B cell (primary cell): ENCODE results near the gene HOXB1. TPM values are rescaled to one million over a fixed set of nuclear protein-coding genes. Genes with fewer than 3 reads are reported as not detected.

Experiments
- ATAC-seq: fragments of 200-7000 bp; cut with Tn5 transposase; one replicate; pipeline ENCODE4 v1.10.0; 2021; ENCODE audit warnings: low read depth, mild to moderate bottlenecking, moderate number of reproducible peaks, moderate library complexity
- CTCF ChIA-PET: fragments of 350-600 bp; sonication (Branson Sonifier 250); formaldehyde crosslinking; loops from one replicate; lab custom pipeline; 2021; ENCODE audit warnings: antibody characterized with exemption, inconsistent platforms; lab: Charles Lee
- POLR2A ChIA-PET: fragments of 350-600 bp; sonication (Branson Sonifier 250); formaldehyde crosslinking; loops from one replicate; lab custom pipeline; 2021; ENCODE audit warnings: antibody characterized with exemption; lab: Charles Lee
- DNase-seq: peaks from one replicate; pipeline ENCODE4 v3.0.0; 2013
- H2AFZ ChIP-seq: 2 replicates; pipeline ENCODE4 v1.6.1; 2012; ENCODE audit warnings: mild to moderate bottlenecking, low read depth, low read length; ENCODE audit not compliant: insufficient read depth, poor library complexity, severe bottlenecking
- H3K27ac ChIP-seq, 2 donors: 1 replicate in 1 of 2; 2 replicates in 1 of 2; pipeline ENCODE4 v1.5.1; 2012 to 2013; ENCODE audit warnings: low read length in 2 of 2, mild to moderate bottlenecking in 2 of 2, moderate library complexity in 1 of 2
- H3K27me3 ChIP-seq, 4 experiments: fragments of 200-600 bp in 1 of 4; sonication (generic) in 1 of 4; replicated peaks in 1 of 4; 1 replicate in 2 of 4; 2 replicates in 2 of 4; pipeline versions ENCODE4 v1.6.1 to v1.7.0; 2013 to 2016; ENCODE audit warnings: low read length in 3 of 4, mild to moderate bottlenecking in 2 of 4, mixed read lengths in 1 of 4, moderate library complexity in 1 of 4; ENCODE audit not compliant: insufficient read depth in 4 of 4, control insufficient read depth in 3 of 4; ENCODE audit errors: control extremely low read depth in 1 of 4
- H3K36me3 ChIP-seq, 2 experiments: replicated peaks in 1 of 2; 1 replicate in 1 of 2; 2 replicates in 1 of 2; pipeline versions ENCODE4 v1.6.1 to v1.7.1; 2013; ENCODE audit warnings: low read length in 1 of 2; ENCODE audit not compliant: insufficient read depth in 2 of 2, control insufficient read depth in 1 of 2; ENCODE audit errors: control extremely low read depth in 1 of 2, extremely low read depth in 1 of 2
- H3K4me1 ChIP-seq, 2 donors: fragments of 200-600 bp in 1 of 2; sonication (generic) in 1 of 2; 1 replicate in 1 of 2; 2 replicates in 1 of 2; pipeline versions ENCODE4 v1.5.1 to v1.6.1; 2013 to 2017; ENCODE audit warnings: low read length in 2 of 2; ENCODE audit not compliant: control insufficient read depth in 2 of 2, insufficient read depth in 2 of 2
- H3K4me2 ChIP-seq: replicated peaks from 2 replicates; pipeline ENCODE3; 2012; ENCODE audit warnings: mild to moderate bottlenecking, low read depth, low read length; ENCODE audit not compliant: poor library complexity, severe bottlenecking
- H3K4me3 ChIP-seq, 5 experiments: fragments of 200-600 bp in 1 of 5; sonication (generic) in 1 of 5; 1 replicate in 3 of 5; 2 replicates in 2 of 5; pipeline versions ENCODE4 v1.5.1 to v1.7.0; 2011 to 2016; ENCODE audit warnings: low read length in 4 of 5, mild to moderate bottlenecking in 4 of 5, low read depth in 2 of 5, control low read depth in 1 of 5, moderate library complexity in 1 of 5; ENCODE audit not compliant: insufficient read depth in 1 of 5; ENCODE audit errors: control extremely low read depth in 1 of 5, extremely low read depth in 1 of 5
- H3K79me2 ChIP-seq: fragments of 200-600 bp; sonication (generic); one replicate; pipeline ENCODE4 v1.6.0; 2016; ENCODE audit warnings: low read length; ENCODE audit not compliant: control insufficient read depth, insufficient read depth
- H3K9ac ChIP-seq: fragments of 200-600 bp; sonication (generic); 2 replicates; pipeline ENCODE4 v1.6.1; 2017; ENCODE audit warnings: mild to moderate bottlenecking, low read length, moderate library complexity
- H3K9me3 ChIP-seq, 3 donors: one replicate each; pipeline versions ENCODE4 v1.6.1 to v1.7.1; 2013; ENCODE audit warnings: low read length in 2 of 3; ENCODE audit not compliant: control insufficient read depth in 2 of 3, insufficient read depth in 1 of 3; ENCODE audit errors: control extremely low read depth in 1 of 3
- H4K20me1 ChIP-seq: 2 replicates; pipeline ENCODE4 v1.6.0; 2012; ENCODE audit warnings: mild to moderate bottlenecking, low read length; ENCODE audit not compliant: insufficient read depth, control insufficient read depth, poor library complexity, severe bottlenecking
- H3K27ac Mint-ChIP-seq: one replicate; pipeline ENCODE4 v1.8.0; 2021; ENCODE audit warnings: mixed read lengths
- H3K27me3 Mint-ChIP-seq: one replicate; pipeline ENCODE4 v1.8.0; 2021; ENCODE audit warnings: mixed read lengths
- H3K4me1 Mint-ChIP-seq: one replicate; pipeline ENCODE4 v1.8.0; 2021; ENCODE audit warnings: mixed read lengths
- H3K4me3 Mint-ChIP-seq: one replicate; pipeline ENCODE4 v1.8.0; 2021; ENCODE audit warnings: mixed read lengths
- H3K9me3 Mint-ChIP-seq: one replicate; pipeline ENCODE4 v1.8.0; 2022; ENCODE audit warnings: mixed read lengths; ENCODE audit not compliant: insufficient read depth
- EZH2 ChIP-seq: IDR thresholded peaks from 2 replicates; pipeline ENCODE4 v1.6.1; 2012; ENCODE audit warnings: borderline replicate concordance, low read depth, mild to moderate bottlenecking, moderate library complexity, low read length; ENCODE audit not compliant: insufficient read depth, poor library complexity, severe bottlenecking
- WGBS: methylation state at CpG from one replicate; pipeline ENCODE4 v1.1.5; 2013; ENCODE audit warnings: missing lambda C conversion rate; ENCODE audit not compliant: insufficient coverage; 5-methylcytosine and 5-hydroxymethylcytosine counted together
- intact Hi-C: fragments of 100-400 bp; cut with micrococcal nuclease; formaldehyde crosslinking; loops from one replicate; pipeline ENCODE4 v1.10.0; 2022
- polyA plus RNA-seq: library from polyadenylated mRNA; depleted of rRNA; stranded (reverse); fragments of >200 nt; gene quantifications from 2 replicates; pipeline ENCODE4 v1.2.3, GENCODE V29; 2012
- total RNA-seq, 2 donors: library from RNA; stranded (reverse); fragments of 120-200 nt in 1 of 2; gene quantifications; 1 replicate in 1 of 2; 2 replicates in 1 of 2; pipeline versions ENCODE4 v1.2.3 to v1.2.4, GENCODE V29; 2013 to 2022
- TF ChIP-seq, protein P1 (sequence below): fragments of 200-600 bp; IDR thresholded peaks from one replicate; pipeline ENCODE4 v1.8.0; 2022; ENCODE audit warnings: antibody characterized with exemption, mild to moderate bottlenecking

HOXB1 gene
- total and polyA plus RNA-seq, 2 donors (not counting 1 experiment from before 2014, with no cell fraction given): not detected

DNA sequence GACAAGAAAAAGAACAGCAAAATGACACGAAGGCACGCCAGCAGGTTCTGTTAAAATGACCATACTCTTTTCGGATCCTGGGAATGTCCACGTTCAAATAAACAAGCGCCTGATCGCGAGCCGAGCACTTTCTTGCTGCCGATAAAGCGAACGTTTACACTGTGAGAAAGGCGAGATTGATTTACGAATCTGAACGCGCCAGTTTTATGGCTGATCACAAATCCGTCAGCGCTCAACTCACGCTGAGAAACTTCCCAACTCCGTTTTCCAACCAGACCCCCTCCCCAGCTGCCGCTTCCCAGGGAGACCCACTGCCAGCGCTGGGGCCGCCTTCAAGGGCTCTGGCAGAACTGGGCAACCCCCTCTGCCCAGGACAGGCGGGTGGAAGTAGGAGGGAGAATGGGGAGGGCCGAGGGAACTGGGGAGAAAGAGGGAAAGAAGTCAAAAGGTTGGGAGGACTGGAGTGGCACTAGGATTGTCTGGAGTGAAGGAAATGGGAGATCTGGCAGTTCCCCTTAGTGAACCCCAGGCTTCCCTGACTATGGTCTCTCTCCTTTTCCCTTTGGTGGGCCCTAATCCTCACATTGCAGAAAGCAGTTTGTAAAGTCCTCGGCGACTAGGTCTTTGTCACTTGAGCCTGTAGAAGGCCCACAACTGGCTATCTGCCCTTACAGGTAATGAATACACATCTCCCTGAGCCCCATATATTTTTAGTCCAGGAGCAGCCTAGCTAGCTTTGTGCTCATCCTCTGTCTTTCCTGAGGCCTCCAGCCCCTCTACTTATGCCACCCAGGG lies 40.4 kb upstream of the HOXB1 start:
- H3K4me1 ChIP-seq: peaks cover 11 to 14% of the 10 kb centered on the region in 2 donors
- H3K79me2 ChIP-seq: no peaks in the 10 kb centered on the region
- H3K27ac Mint-ChIP-seq: no peak overlapping the region
- intact Hi-C loops: no loop called here
- ChIA-PET POLR2A (no interaction called here), CTCF (interaction anchor here (0.5 kb wide), 1 partner anchor 741 kb away, joined by 3 read pairs; no protein-coding TSS in a partner anchor)
- H3K4me2 ChIP-seq: no peak overlapping the region
- ATAC-seq: no peak
- no peaks in the 10 kb centered on the region for H4K20me1 ChIP-seq
- H3K9me3 Mint-ChIP-seq: no peaks in the 10 kb centered on the region
- TF ChIP-seq, protein P1, sequence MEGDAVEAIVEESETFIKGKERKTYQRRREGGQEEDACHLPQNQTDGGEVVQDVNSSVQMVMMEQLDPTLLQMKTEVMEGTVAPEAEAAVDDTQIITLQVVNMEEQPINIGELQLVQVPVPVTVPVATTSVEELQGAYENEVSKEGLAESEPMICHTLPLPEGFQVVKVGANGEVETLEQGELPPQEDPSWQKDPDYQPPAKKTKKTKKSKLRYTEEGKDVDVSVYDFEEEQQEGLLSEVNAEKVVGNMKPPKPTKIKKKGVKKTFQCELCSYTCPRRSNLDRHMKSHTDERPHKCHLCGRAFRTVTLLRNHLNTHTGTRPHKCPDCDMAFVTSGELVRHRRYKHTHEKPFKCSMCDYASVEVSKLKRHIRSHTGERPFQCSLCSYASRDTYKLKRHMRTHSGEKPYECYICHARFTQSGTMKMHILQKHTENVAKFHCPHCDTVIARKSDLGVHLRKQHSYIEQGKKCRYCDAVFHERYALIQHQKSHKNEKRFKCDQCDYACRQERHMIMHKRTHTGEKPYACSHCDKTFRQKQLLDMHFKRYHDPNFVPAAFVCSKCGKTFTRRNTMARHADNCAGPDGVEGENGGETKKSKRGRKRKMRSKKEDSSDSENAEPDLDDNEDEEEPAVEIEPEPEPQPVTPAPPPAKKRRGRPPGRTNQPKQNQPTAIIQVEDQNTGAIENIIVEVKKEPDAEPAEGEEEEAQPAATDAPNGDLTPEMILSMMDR: no peak
- TF ChIP-seq EZH2: no peak
- H3K9ac ChIP-seq: no peak overlapping the region
- no peak overlapping the region for H3K4me3 Mint-ChIP-seq
- DNase-seq: no peak
- peaks cover 11% of the 10 kb centered on the region for H3K4me1 Mint-ChIP-seq
- no peak overlapping the region for H3K27ac ChIP-seq
- peaks cover 0 to 6% (median 0%) of the 10 kb centered on the region in 3 donors for H3K9me3 ChIP-seq
- H3K27me3 ChIP-seq: peaks cover 0 to 45% (median 22%) of the 10 kb centered on the region in 4 experiments
- peaks cover 18% of the 10 kb centered on the region for H3K27me3 Mint-ChIP-seq
- H2AFZ ChIP-seq: no peak overlapping the region
- no peak overlapping the region for H3K4me3 ChIP-seq
- no peaks in the 10 kb centered on the region for H3K36me3 ChIP-seq
- WGBS: 80% methylated on average over 22 of the region's 26 CpGs
